HepG2 (cell line): ENCODE measurements around the gene BAIAP2L2. TPM values are rescaled to one million over a fixed set of nuclear protein-coding genes. Genes with fewer than 3 reads are reported as not detected.

Experiments
- ARID5B ChIP-seq: IDR thresholded peaks from 2 replicates; pipeline ENCODE4 v1.4.0; 2020; ENCODE audit warnings: mild to moderate bottlenecking, missing genetic modification reagents
- BCL6 ChIP-seq: IDR thresholded peaks from 2 replicates; pipeline ENCODE4 v1.6.1; 2016; ENCODE audit warnings: missing genetic modification reagents, missing compliant biosample characterization
- BRD4 ChIP-seq: sonication (generic); formaldehyde crosslinking; IDR thresholded peaks from 2 replicates; pipeline ENCODE4 v1.4.0; 2020; ENCODE audit warnings: missing genetic modification reagents
- CBFB ChIP-seq: sonication (generic); formaldehyde crosslinking; IDR thresholded peaks from 2 replicates; pipeline ENCODE4 v1.4.0; 2020; ENCODE audit warnings: missing genetic modification reagents
- GATAD1 ChIP-seq: IDR thresholded peaks from 2 replicates; pipeline ENCODE4 v1.6.1; 2016; ENCODE audit warnings: missing genetic modification reagents, missing compliant biosample characterization
- GTF2F1 ChIP-seq: fragments of 150-350 bp; IDR thresholded peaks from 2 replicates; pipeline ENCODE4 v1.6.1; 2014; ENCODE audit warnings: low read length
- HES4 ChIP-seq: sonication (generic); formaldehyde crosslinking; IDR thresholded peaks from 2 replicates; pipeline ENCODE4 v1.9.0; 2021; ENCODE audit warnings: mild to moderate bottlenecking, missing genetic modification reagents, borderline replicate concordance
- HOXA5 ChIP-seq: sonication (generic); formaldehyde crosslinking; IDR thresholded peaks from 2 replicates; pipeline ENCODE4 v1.4.0; 2020; ENCODE audit warnings: missing genetic modification reagents
- ISX ChIP-seq: sonication (generic); formaldehyde crosslinking; conservative IDR thresholded peaks from 2 replicates; pipeline ENCODE4 v1.5.0; 2020; ENCODE audit warnings: missing genetic modification reagents
- KLF16 ChIP-seq, 2 experiments: sonication (generic) in 1 of 2; formaldehyde crosslinking in 1 of 2; IDR thresholded peaks; 2 replicates each; pipeline versions ENCODE4 v1.6.1 to v1.8.0; 2016 to 2023; ENCODE audit warnings: missing genetic modification reagents in 2 of 2, missing compliant biosample characterization in 1 of 2
- MLLT10 ChIP-seq: sonication (generic); formaldehyde crosslinking; IDR thresholded peaks from 2 replicates; pipeline ENCODE4 v1.4.0; 2020; ENCODE audit warnings: missing genetic modification reagents
- MXI1 ChIP-seq: IDR thresholded peaks from 3 replicates; pipeline ENCODE4 v1.6.1; 2012; ENCODE audit warnings: low read depth, low read length, inconsistent platforms, borderline replicate concordance
- NFRKB ChIP-seq: fragments of 450-650 bp; IDR thresholded peaks from 2 replicates; pipeline ENCODE4 v1.6.1; 2017
- POGK ChIP-seq: sonication (generic); formaldehyde crosslinking; conservative IDR thresholded peaks from 2 replicates; pipeline ENCODE4 v1.8.0; 2022; ENCODE audit warnings: mild to moderate bottlenecking, moderate library complexity, missing genetic modification reagents
- RARA ChIP-seq: IDR thresholded peaks from 2 replicates; pipeline ENCODE4 v1.6.1; 2016; ENCODE audit warnings: missing genetic modification reagents, missing compliant biosample characterization
- SIX1 ChIP-seq: sonication (generic); formaldehyde crosslinking; IDR thresholded peaks from 2 replicates; pipeline ENCODE4 v1.4.0; 2020; ENCODE audit warnings: missing genetic modification reagents, borderline replicate concordance
- SPEN ChIP-seq: sonication (generic); formaldehyde crosslinking; IDR thresholded peaks from 2 replicates; pipeline ENCODE4 v1.5.1; 2020; ENCODE audit warnings: low read depth, mild to moderate bottlenecking, missing genetic modification reagents
- TCF7L2 ChIP-seq: IDR thresholded peaks from 2 replicates; pipeline ENCODE4 v1.6.1; 2011; ENCODE audit warnings: mild to moderate bottlenecking, low read depth, low read length, moderate library complexity
- U2AF1 ChIP-seq: fragments of 200-400 bp; formaldehyde crosslinking; optimal IDR thresholded peaks from 2 replicates; pipeline ENCODE3; 2017; ENCODE audit warnings: mild to moderate bottlenecking, low read depth, low read length
- ZNF205 ChIP-seq: IDR thresholded peaks from 2 replicates; pipeline ENCODE4 v1.6.1; 2018; ENCODE audit warnings: missing biosample characterization, missing genetic modification reagents
- ZNF251 ChIP-seq: sonication (generic); formaldehyde crosslinking; IDR thresholded peaks from 2 replicates; pipeline ENCODE4 v1.9.0; 2021; ENCODE audit warnings: mild to moderate bottlenecking, missing genetic modification reagents
- ZNF256 ChIP-seq: sonication (generic); formaldehyde crosslinking; conservative IDR thresholded peaks from 2 replicates; pipeline ENCODE4 v1.4.0; 2020; ENCODE audit warnings: missing genetic modification reagents
- ZNF549 ChIP-seq: sonication (generic); formaldehyde crosslinking; IDR thresholded peaks from 2 replicates; pipeline ENCODE4 v1.5.0; 2020; ENCODE audit warnings: missing genetic modification reagents
- ZNF674 ChIP-seq: sonication (generic); formaldehyde crosslinking; IDR thresholded peaks from 2 replicates; pipeline ENCODE4 v1.5.0; 2020; ENCODE audit warnings: low read depth, mild to moderate bottlenecking, missing genetic modification reagents
- ZNF782 ChIP-seq: sonication (generic); formaldehyde crosslinking; IDR thresholded peaks from 2 replicates; pipeline ENCODE4 v1.4.0; 2020; ENCODE audit warnings: missing genetic modification reagents, mild to moderate bottlenecking, borderline replicate concordance
- polyA plus RNA-seq, 8 experiments: library from polyadenylated mRNA; depleted of rRNA in 3 of 8; stranded (reverse) in 7 of 8; unstranded in 1 of 8; fragments of >200 nt; fragmentation: Illumina TruSeq in 4 of 8; extraction: Trizol in 4 of 8; gene quantifications; 2 replicates each; pipeline versions ENCODE4 v1.2.1 to v1.2.3, GENCODE V29; 2011 to 2016; ENCODE audit warnings: low read depth in 4 of 8, missing spikeins in 1 of 8, mixed read lengths in 1 of 8; ENCODE audit not compliant: insufficient read depth in 1 of 8
- total RNA-seq, 5 experiments: library from RNA; depleted of rRNA; stranded (reverse); fragments of >200 nt; fragmentation: Illumina TruSeq; extraction: Trizol; gene quantifications; 2 replicates each; pipeline ENCODE4 v1.2.3, GENCODE V29; 2016; ENCODE audit warnings: low read depth in 1 of 5

The BAIAP2L2 gene
- total and polyA plus RNA-seq, 2 of the 13 experiments (the other 11 are each of a cell fraction or from before 2014, with no cell fraction given) = 4.4 to 7.5 TPM

GRCh38 chr22:38051900-38052862 is 58.3 kb downstream of the BAIAP2L2 start (continued):
- TF ChIP-seq ARID5B (CRISPR knock-in tag) (peak; percentile 35), KLF16 (CRISPR knock-in tag; IDR thresholded peaks at IDR 0.05) (peak in 1 of 2 experiments; percentile 64; a peak in 1 of 4 replicates), ZNF782 (peak; percentile 24; the same call in 1 of the 2 replicates), RARA (CRISPR knock-in tag) (peak; percentile 16; the same call in 1 of the 2 replicates), NFRKB (no peak), ZNF251 (CRISPR knock-in tag) (no peak), POGK (CRISPR knock-in tag) (peak; percentile 45; the same call in 1 of the 2 replicates), ZNF674 (no peak), ZNF256 (CRISPR knock-in tag) (no peak), MXI1 (peak; percentile 72; the same call in 1 of the 3 replicates), GTF2F1 (no peak), ISX (CRISPR knock-in tag) (no peak), HOXA5 (CRISPR knock-in tag) (0 out of 2 replicates have a peak, but pooled peaks have one; percentile 59), MLLT10 (CRISPR knock-in tag) (no peak), GATAD1 (CRISPR knock-in tag) (peak; percentile 63; the same call in 1 of the 2 replicates), BCL6 (CRISPR knock-in tag) (peak; percentile 29), HES4 (CRISPR knock-in tag) (no peak), SPEN (CRISPR knock-in tag) (peak; percentile 23; the same call in 1 of the 2 replicates), ZNF205 (CRISPR knock-in tag) (peak; percentile 38; the same call in 1 of the 2 replicates), TCF7L2 (no peak), CBFB (CRISPR knock-in tag) (peak; percentile 75; the same call in 1 of the 2 replicates), BRD4 (CRISPR knock-in tag) (no peak), ZNF549 (CRISPR knock-in tag) (no peak), SIX1 (CRISPR knock-in tag) (no peak), U2AF1 (no peak)
